Ascending aorta (tissue), 2 donors: ENCODE data around the gene KLHL2. TPM values are rescaled to one million over a fixed set of nuclear protein-coding genes. Genes with fewer than 3 reads are reported as not detected.

Source experiments
- DNase-seq, 2 donors: peaks; one replicate each; pipeline ENCODE4 v3.0.0-alpha.2; 2019; ENCODE audit warnings: low spot score in 2 of 2
- H3K27ac ChIP-seq, 2 donors: fragments of 200-600 bp; sonication (generic); one replicate each; pipeline ENCODE4 v1.5.1; 2016 to 2017; ENCODE audit warnings: mild to moderate bottlenecking in 1 of 2
- H3K27me3 ChIP-seq: fragments of 200-600 bp; sonication (generic); one replicate; pipeline ENCODE4 v1.5.1; 2017
- H3K36me3 ChIP-seq, 2 donors: fragments of 200-600 bp; sonication (generic); one replicate each; pipeline ENCODE4 v1.5.1; 2016
- H3K4me1 ChIP-seq, 2 donors: fragments of 200-600 bp; sonication (generic); one replicate each; pipeline ENCODE4 v1.5.1; 2016 to 2017; ENCODE audit warnings: mild to moderate bottlenecking in 1 of 2
- H3K4me3 ChIP-seq, 2 donors: fragments of 200-600 bp; sonication (generic); one replicate each; pipeline ENCODE4 v1.5.1; 2016 to 2017; ENCODE audit warnings: mild to moderate bottlenecking in 1 of 2
- H3K9me3 ChIP-seq, 2 donors: fragments of 200-600 bp; sonication (generic); one replicate each; pipeline ENCODE4 v1.5.1; 2016
- CTCF ChIP-seq, 3 experiments: fragments of 200-600 bp in 2 of 3; fragments of 450-650 bp in 1 of 3; sonication (generic) in 2 of 3; IDR thresholded peaks; one replicate each; pipeline ENCODE4 v1.5.1; 2016 to 2019; ENCODE audit warnings: antibody characterized with exemption in 3 of 3, mild to moderate bottlenecking in 1 of 3, moderate library complexity in 1 of 3
- intact Hi-C: fragments of 100-400 bp; cut with DNase I; formaldehyde crosslinking; loops from one replicate; pipeline ENCODE4 v1.15.1; 2023
- total RNA-seq: library from RNA; depleted of rRNA; stranded (reverse); fragments of >200 nt; gene quantifications from one replicate; pipeline ENCODE4 v1.1.0, GENCODE V29; 2016

The KLHL2 gene
- total RNA-seq, 1 donor from 2014 or later: 0.96 TPM

- no peaks in the 10 kb centered on the region for H3K4me1 ChIP-seq
- intact Hi-C loops: no loop called here
- TF ChIP-seq CTCF (IDR thresholded peaks at IDR 0.05): no peak
- no peaks in the 10 kb centered on the region for H3K9me3 ChIP-seq
- peaks cover 19 to 23% of the 10 kb centered on the region in 2 donors for H3K36me3 ChIP-seq
- no peaks in the 10 kb centered on the region for H3K27me3 ChIP-seq
- DNase-seq: no peak
- H3K27ac ChIP-seq: no peak overlapping the region
- H3K4me3 ChIP-seq: no peak overlapping the region
Observed at GRCh38 chr4:165309456-165309855, 102.1 kb downstream of the KLHL2 start.

- Histone ChIP-seq H3K9me3 (no peaks in the 10 kb centered on the region), H3K36me3 (peaks cover 18 to 19% of the 10 kb centered on the region in 2 donors), H3K27me3 (no peaks in the 10 kb centered on the region), H3K27ac (no peak overlapping the region), H3K4me3 (no peak overlapping the region), H3K4me1 (no peaks in the 10 kb centered on the region)
- DNase-seq: no peak
- no peak for TF ChIP-seq CTCF (IDR thresholded peaks at IDR 0.05)
- intact Hi-C loops: no loop called here
Observed at GRCh38 chr4:165312506-165312905, 105.1 kb downstream of the KLHL2 start.

GRCh38 chr4:165319030-165319429, 111.7 kb downstream of the KLHL2 start:
- H3K4me1 ChIP-seq: no peaks in the 10 kb centered on the region
- peaks cover 0 to 4% of the 10 kb centered on the region in 2 donors for H3K36me3 ChIP-seq
- no peaks in the 10 kb centered on the region for H3K27me3 ChIP-seq
- H3K4me3 ChIP-seq: no peak overlapping the region
- H3K9me3 ChIP-seq: no peaks in the 10 kb centered on the region
- no peak overlapping the region for H3K27ac ChIP-seq
- no peak for TF ChIP-seq CTCF (IDR thresholded peaks at IDR 0.05)
- no peak for DNase-seq
- intact Hi-C loops: no loop called here

DNA sequence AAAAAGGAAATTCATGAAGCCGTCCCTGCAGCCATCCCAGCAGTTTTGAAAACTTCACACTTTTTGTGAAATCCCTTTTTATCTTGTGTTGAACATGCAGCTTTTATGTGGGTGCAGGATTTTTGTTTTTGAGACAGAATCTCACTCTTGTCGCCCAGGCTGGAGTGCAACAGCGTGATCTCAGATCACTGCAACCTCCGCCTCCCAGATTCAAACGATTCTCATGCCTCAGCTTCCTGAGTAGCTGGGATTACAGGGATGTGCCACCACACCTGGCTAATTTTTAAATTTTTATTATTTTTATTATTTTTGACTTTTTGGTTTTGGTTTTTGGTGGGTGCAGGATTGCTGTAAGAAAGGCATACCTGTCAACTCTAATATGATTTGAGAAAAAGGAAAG, 112.1 kb downstream of the KLHL2 start:
- no peaks in the 10 kb centered on the region for H3K27me3 ChIP-seq
- DNase-seq: no peak
- no peak overlapping the region for H3K4me3 ChIP-seq
- H3K4me1 ChIP-seq: no peaks in the 10 kb centered on the region
- intact Hi-C loops: no loop called here
- no peaks in the 10 kb centered on the region for H3K9me3 ChIP-seq
- H3K36me3 ChIP-seq: peaks cover 0 to 4% of the 10 kb centered on the region in 2 donors
- H3K27ac ChIP-seq: no peak overlapping the region
- no peak for TF ChIP-seq CTCF (IDR thresholded peaks at IDR 0.05)

DNA sequence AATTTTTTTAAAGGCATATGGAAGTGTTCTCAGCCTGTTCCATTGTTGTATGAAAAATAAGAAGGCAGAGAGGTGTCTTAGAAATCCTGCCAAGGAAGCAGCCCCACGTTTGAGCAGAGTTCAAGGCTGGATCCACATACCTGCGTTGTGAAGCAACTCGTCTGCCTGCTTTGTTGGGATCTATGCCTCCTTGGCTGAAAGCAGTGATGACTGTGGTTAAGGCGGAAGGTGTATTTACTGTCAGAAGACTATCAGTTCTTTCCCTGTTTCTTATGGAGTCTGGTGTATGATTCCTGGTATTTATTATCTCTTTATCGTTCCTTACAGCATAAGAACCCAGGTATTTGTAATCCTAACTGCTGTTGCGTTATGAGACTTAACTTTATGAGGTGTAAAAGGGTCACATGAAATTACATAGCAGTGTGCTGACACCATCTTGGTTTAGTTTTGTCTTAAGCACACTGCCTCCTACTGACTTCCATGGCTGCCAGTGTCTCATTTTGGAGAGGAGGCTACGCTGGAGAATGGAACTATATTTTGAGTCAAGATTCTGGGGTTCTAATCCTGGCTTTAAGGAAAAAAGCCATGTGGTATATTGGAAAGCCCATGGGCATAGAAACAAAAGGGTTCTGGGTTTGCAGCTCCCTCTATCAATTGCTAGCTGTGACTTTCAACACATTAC, 117.0 kb downstream of the KLHL2 start:
- no peak overlapping the region for H3K27ac ChIP-seq
- TF ChIP-seq CTCF (IDR thresholded peaks at IDR 0.05): no peak

More for the DNA sequence above, 117.0 kb downstream of the KLHL2 start:
- Histone ChIP-seq H3K4me1 (peaks cover 0 to 8% of the 10 kb centered on the region in 2 donors), H3K27me3 (no peaks in the 10 kb centered on the region), H3K36me3 (peaks cover 0 to 4% of the 10 kb centered on the region in 2 donors), H3K4me3 (no peak overlapping the region), H3K9me3 (no peaks in the 10 kb centered on the region)
- no peak for DNase-seq
- intact Hi-C loops: no loop called here
